ENCODE data around the gene HDAC2. TPM values are rescaled to one million over a fixed set of nuclear protein-coding genes. Genes with fewer than 3 reads are reported as not detected.

Gene HDAC2
- total RNA-seq, 1 donor from 2014 or later = 99.8 TPM

DNA sequence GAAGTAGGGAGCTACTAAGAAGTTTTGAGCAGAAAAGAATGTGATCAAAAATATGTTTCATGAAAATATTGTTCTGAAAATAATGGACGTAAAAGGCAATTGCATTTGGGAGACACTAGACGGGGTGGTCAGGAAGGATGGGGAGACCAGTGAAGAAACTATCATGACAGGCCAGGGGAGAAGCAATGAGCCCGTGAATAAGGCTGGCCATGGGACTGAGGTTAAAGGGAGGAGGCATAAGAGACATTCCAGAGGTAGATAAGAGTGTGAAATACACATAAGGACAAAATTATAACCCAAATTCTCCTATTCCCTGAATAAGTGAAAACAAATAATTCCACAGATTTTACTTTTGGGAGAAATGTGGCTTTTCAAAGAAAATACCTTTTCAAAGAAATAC, 62.1 kb downstream of the HDAC2 start:
- no peak overlapping the region for H3K4me3 ChIP-seq (ENCODE audit: low read depth, low read length)
- no peak for FAIRE-seq
- TF ChIP-seq, protein P1, sequence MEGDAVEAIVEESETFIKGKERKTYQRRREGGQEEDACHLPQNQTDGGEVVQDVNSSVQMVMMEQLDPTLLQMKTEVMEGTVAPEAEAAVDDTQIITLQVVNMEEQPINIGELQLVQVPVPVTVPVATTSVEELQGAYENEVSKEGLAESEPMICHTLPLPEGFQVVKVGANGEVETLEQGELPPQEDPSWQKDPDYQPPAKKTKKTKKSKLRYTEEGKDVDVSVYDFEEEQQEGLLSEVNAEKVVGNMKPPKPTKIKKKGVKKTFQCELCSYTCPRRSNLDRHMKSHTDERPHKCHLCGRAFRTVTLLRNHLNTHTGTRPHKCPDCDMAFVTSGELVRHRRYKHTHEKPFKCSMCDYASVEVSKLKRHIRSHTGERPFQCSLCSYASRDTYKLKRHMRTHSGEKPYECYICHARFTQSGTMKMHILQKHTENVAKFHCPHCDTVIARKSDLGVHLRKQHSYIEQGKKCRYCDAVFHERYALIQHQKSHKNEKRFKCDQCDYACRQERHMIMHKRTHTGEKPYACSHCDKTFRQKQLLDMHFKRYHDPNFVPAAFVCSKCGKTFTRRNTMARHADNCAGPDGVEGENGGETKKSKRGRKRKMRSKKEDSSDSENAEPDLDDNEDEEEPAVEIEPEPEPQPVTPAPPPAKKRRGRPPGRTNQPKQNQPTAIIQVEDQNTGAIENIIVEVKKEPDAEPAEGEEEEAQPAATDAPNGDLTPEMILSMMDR (IDR thresholded peaks at IDR 0.05; ENCODE audit: insufficient read depth, low read length, severe bottlenecking) = no peak

DNA sequence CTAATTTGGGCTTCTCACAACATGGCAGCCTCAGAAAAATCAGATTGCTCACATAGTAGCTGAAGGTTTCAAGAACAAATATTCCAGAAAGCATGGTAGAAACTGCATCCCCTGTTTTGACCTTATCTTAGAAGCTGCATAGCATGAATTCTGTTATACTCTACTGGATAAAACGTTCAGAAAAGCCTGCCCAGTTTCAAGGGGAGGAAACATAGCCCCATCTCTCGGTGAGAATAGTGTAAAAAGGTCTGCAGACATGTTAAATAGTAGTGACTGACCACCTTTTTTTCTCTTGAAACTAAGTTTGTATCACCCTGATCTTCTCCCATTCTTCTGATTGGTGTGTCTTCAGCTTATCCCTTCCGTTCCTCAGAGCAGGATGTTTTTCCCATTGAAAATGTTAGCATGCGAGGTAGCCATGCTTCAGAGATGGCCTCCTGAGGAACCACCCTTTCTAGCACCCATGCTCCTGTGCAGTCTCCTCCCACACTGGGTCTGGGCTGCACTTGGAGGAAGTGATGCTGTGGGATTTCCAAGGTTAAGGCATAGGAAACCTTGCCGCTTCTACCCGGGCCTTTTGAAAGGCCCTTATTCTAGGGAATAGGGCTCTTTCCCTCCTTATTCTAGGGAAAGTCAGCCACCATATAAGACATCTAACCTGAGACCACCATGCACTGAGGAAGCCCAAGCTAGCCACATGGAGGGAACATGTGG, 63.7 kb downstream of the HDAC2 start:
- no peaks in the 10 kb centered on the region for H3K27me3 ChIP-seq (ENCODE audit: control insufficient read depth, insufficient read depth, low read length)
- no peak for FAIRE-seq
- H3K4me3 ChIP-seq (ENCODE audit: low read depth, low read length) = no peak overlapping the region
- DNase-seq (ENCODE audit: low read depth) = no peak
- H3K36me3 ChIP-seq (ENCODE audit: control insufficient read depth, insufficient read depth, low read length) = no peaks in the 10 kb centered on the region
- TF ChIP-seq, protein P1 (IDR thresholded peaks at IDR 0.05; ENCODE audit: insufficient read depth, low read length, severe bottlenecking) = no peak

More for the DNA sequence above, 62.1 kb downstream of the HDAC2 start:
- DNase-seq (ENCODE audit: low read depth) = no peak
- no peaks in the 10 kb centered on the region for H3K27me3 ChIP-seq (ENCODE audit: control insufficient read depth, insufficient read depth, low read length)
- H3K36me3 ChIP-seq (ENCODE audit: control insufficient read depth, insufficient read depth, low read length) = no peaks in the 10 kb centered on the region

DNA sequence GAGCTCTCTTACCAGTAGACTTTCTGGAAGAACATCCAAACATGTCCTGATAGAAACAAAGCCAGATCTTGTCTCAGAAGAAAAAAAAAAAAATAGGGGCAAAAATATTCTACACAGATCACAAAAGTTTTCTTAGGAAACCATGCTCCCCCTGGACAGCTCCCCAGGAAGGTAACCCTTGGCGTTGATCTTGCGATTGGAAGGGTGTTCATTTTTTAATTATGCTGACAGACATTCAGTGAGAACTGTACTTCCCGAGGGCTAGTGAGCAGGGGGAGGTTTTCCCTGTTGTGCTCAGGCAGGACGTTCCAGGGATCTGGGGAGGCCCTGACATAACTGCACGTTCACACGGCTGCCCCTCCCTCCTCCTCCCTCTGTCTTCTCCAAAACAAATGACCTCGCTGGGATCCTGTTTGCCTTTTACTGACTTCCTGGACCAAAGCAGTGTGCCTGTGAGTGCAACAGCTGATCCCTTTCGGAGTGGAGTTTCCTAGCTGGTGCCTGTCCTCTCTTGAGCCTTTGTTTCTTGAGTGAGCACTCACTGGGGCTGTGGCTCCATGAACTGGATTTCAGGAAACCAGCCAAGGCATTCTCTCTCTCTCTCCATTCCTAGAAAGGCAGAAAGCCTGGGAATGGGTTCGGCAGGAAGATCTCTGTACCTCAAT, 67.2 kb downstream of the HDAC2 start:
- FAIRE-seq (no peak), DNase-seq (ENCODE audit: low read depth) (no peak)
- TF ChIP-seq, protein P1 (IDR thresholded peaks at IDR 0.05; ENCODE audit: insufficient read depth, low read length, severe bottlenecking) = no peak
- Histone ChIP-seq H3K4me3 (ENCODE audit: low read depth, low read length) (no peak overlapping the region), H3K36me3 (ENCODE audit: control insufficient read depth, insufficient read depth, low read length) (no peaks in the 10 kb centered on the region), H3K27me3 (ENCODE audit: control insufficient read depth, insufficient read depth, low read length) (no peaks in the 10 kb centered on the region)

DNA sequence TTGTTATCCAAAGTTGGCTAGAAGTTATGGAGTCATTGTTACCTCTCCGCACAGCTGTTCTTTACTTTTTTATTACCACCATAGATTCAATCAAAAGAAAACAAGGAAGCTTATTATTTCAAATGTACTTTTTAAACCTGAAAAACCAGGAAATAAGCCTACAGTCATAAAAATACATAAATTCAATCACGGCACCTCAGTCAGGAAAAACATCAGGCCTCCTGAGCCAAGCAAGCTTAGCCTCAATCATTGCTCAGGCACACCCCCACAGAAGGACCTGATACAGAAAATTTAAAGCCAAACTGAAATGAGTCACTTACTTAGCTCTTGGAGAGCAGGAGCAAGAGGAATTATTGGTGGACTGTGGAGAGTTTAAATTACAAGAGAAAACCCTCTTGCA, 69.5 kb downstream of the HDAC2 start:
- H3K4me3 ChIP-seq (ENCODE audit: low read depth, low read length) = no peak overlapping the region
- H3K27me3 ChIP-seq (ENCODE audit: control insufficient read depth, insufficient read depth, low read length) = no peaks in the 10 kb centered on the region
- TF ChIP-seq, protein P1 (IDR thresholded peaks at IDR 0.05; ENCODE audit: insufficient read depth, low read length, severe bottlenecking) = no peak
- peak; percentile 14 for DNase-seq (ENCODE audit: low read depth)
- no peak for FAIRE-seq
- H3K36me3 ChIP-seq (ENCODE audit: control insufficient read depth, insufficient read depth, low read length) = no peaks in the 10 kb centered on the region

DNA sequence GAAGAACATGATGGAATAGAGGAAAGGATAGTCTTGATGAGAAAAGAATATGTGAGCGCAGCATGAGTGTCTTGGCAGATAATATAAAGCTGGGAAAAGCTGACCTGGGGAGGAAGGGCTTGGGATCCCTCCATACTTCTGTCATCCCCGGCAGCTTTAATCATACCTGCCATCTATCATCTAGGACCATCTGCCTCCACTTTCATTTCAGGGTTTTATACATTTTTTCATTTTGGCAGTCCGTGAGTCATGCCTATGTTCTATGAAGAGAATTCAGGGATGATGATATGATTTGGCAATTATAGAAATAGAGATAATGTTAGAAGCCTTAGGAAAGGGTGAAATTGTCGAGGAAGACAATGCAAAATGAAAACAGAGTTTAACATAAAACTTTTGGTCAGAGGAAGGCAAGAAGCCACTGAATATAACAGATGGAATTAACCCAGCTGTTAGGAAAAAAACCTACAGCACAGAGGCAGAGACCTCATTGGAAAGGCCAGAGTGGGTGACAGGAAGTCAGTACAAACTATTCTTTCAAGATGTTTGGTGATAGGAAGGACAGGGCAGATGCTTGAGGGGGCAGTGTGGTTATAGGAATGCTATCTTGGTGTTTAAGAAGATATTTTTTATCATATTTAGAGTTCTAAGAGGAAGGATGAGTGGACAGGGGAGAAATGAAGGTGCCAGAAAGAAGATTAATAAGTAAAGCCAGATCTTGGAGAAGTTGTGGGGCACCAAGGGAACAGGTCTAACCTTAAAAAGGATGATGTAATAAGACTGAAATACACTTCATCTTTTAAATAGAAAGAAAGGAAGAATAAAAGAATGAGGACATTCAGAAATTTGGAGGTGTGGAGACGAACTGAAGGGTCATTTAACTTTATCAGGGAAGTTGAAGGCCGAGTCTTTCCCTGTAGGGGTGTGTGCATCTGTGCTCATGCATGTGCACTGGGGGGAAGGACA, 76.0 kb downstream of the HDAC2 start:
- no peaks in the 10 kb centered on the region for H3K36me3 ChIP-seq (ENCODE audit: control insufficient read depth, insufficient read depth, low read length)
- H3K4me3 ChIP-seq (ENCODE audit: low read depth, low read length) = no peak overlapping the region
- TF ChIP-seq, protein P1 (IDR thresholded peaks at IDR 0.05; ENCODE audit: insufficient read depth, low read length, severe bottlenecking) = no peak
- no peak for DNase-seq (ENCODE audit: low read depth)
- H3K27me3 ChIP-seq (ENCODE audit: control insufficient read depth, insufficient read depth, low read length) = no peaks in the 10 kb centered on the region
- no peak for FAIRE-seq
